GM19395 (cell line): ENCODE measurements around the gene FAM241B.

ENCODE experiments used
- ATAC-seq: cut with Tn5 transposase; IDR thresholded peaks from one replicate; pipeline ENCODE4 v1.9.1; 2021; ENCODE audit warnings: mild to moderate bottlenecking, moderate library complexity; ENCODE audit not compliant: unreplicated experiment

FAM241B gene

GRCh38 chr10:69662901-69663300, 32.9 kb downstream of the FAM241B start:
- ATAC-seq = no peak

- no peak for ATAC-seq
These were observed 33.4 kb downstream of the FAM241B start for GRCh38 chr10:69663369-69663947.

- no peak for ATAC-seq
These were observed 35.6 kb downstream of the FAM241B start for GRCh38 chr10:69665474-69666320.

- no peak for ATAC-seq
These were observed 36.7 kb downstream of the FAM241B start for GRCh38 chr10:69666756-69667155.

- ATAC-seq = no peak
These were observed 38.7 kb downstream of the FAM241B start for GRCh38 chr10:69668721-69669120.

GRCh38 chr10:69669409-69669808, 39.4 kb downstream of the FAM241B start:
- ATAC-seq = no peak

- no peak for ATAC-seq
These were observed 43.5 kb downstream of the FAM241B start for GRCh38 chr10:69673521-69673920.

GRCh38 chr10:69674786-69675185, 44.7 kb downstream of the FAM241B start:
- ATAC-seq = no peak

- ATAC-seq = no peak
These were observed 46.3 kb downstream of the FAM241B start for GRCh38 chr10:69676301-69676700.

- ATAC-seq = no peak
These were observed 48.1 kb downstream of the FAM241B start for GRCh38 chr10:69677985-69678654.

GRCh38 chr10:69679736-69680135, 49.7 kb downstream of the FAM241B start:
- ATAC-seq = no peak

GRCh38 chr10:69680610-69681009, 50.6 kb downstream of the FAM241B start:
- no peak for ATAC-seq

GRCh38 chr10:69681436-69681835, 51.4 kb downstream of the FAM241B start:
- ATAC-seq = no peak

- ATAC-seq = no peak
These were observed 53.0 kb downstream of the FAM241B start for GRCh38 chr10:69682955-69683474.
